WTC11 (cell line): Measurements from ENCODE around the gene PPHLN1.

Source experiments
- CREB1 ChIP-seq: sonication (generic); formaldehyde crosslinking; IDR thresholded peaks from 2 replicates; pipeline ENCODE4 v1.8.0; 2023; ENCODE audit warnings: mild to moderate bottlenecking, missing genetic modification reagents
- CREM ChIP-seq: sonication (generic); formaldehyde crosslinking; IDR thresholded peaks from 2 replicates; pipeline ENCODE4 v1.8.1; 2022; ENCODE audit warnings: mild to moderate bottlenecking, missing genetic modification reagents, moderate library complexity
- FOXJ3 ChIP-seq: sonication (generic); formaldehyde crosslinking; IDR thresholded peaks from 2 replicates; pipeline ENCODE4 v1.9.0; 2021; ENCODE audit warnings: missing genetic modification reagents, mild to moderate bottlenecking, borderline replicate concordance
- JUN ChIP-seq: sonication (generic); formaldehyde crosslinking; IDR thresholded peaks from 2 replicates; pipeline ENCODE4 v1.8.0; 2023; ENCODE audit warnings: mild to moderate bottlenecking, missing genetic modification reagents
- OVOL2 ChIP-seq: fragments of 250-450 bp; sonication (Bioruptor Pico); IDR thresholded peaks from 2 replicates; pipeline ENCODE4 v1.9.0; 2021; ENCODE audit warnings: mild to moderate bottlenecking, borderline replicate concordance
- TP53 ChIP-seq: sonication (generic); formaldehyde crosslinking; IDR thresholded peaks from 2 replicates; pipeline ENCODE4 v1.8.1; 2023; ENCODE audit warnings: mild to moderate bottlenecking, missing genetic modification reagents
- ZBTB21 ChIP-seq: sonication (generic); formaldehyde crosslinking; IDR thresholded peaks from 2 replicates; pipeline ENCODE4 v1.8.1; 2023; ENCODE audit warnings: mild to moderate bottlenecking, missing genetic modification reagents, borderline replicate concordance
- TF ChIP-seq, protein P1 (sequence below): fragments of 200-600 bp; IDR thresholded peaks from 2 replicates; pipeline ENCODE4 v1.8.0; 2022; ENCODE audit warnings: antibody characterized with exemption
- TF ChIP-seq, protein P2 (sequence below): sonication (generic); formaldehyde crosslinking; IDR thresholded peaks from 2 replicates; pipeline ENCODE4 v1.8.0; 2022; ENCODE audit warnings: mild to moderate bottlenecking, missing genetic modification reagents
- TF ChIP-seq, protein P3 (sequence below): sonication (generic); formaldehyde crosslinking; conservative IDR thresholded peaks from 2 replicates; pipeline ENCODE4 v1.8.1; 2022; ENCODE audit warnings: mild to moderate bottlenecking, missing genetic modification reagents

DNA sequence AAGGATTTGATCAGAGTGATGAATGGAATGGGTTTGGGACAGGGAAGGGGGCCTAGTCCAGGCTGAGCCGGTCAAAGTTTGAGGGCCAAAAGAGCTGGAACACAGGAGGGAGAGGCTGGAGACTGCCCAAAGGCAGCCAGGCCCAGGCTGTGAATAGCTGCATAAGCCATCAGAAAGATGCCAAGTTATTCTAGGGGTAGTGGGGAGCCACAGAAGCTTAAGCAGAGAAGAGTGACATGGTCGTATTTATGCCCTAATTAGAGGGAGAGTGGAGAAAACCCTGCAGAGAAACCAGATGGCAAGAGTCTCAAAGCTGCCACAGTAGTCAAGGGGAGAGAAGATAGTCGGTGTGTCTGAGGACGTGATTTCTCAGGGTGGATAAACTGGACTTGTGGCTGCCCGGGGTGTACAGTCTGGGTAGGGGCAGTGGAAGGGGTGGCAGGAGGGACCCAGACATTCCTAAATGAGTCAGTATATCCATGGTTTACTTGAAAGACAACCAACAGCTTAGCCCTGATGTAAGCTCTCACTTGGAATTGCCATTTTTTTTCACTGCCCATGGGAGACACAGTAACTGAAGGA lies 164.4 kb downstream of the PPHLN1 start:
- TF ChIP-seq, protein P1, sequence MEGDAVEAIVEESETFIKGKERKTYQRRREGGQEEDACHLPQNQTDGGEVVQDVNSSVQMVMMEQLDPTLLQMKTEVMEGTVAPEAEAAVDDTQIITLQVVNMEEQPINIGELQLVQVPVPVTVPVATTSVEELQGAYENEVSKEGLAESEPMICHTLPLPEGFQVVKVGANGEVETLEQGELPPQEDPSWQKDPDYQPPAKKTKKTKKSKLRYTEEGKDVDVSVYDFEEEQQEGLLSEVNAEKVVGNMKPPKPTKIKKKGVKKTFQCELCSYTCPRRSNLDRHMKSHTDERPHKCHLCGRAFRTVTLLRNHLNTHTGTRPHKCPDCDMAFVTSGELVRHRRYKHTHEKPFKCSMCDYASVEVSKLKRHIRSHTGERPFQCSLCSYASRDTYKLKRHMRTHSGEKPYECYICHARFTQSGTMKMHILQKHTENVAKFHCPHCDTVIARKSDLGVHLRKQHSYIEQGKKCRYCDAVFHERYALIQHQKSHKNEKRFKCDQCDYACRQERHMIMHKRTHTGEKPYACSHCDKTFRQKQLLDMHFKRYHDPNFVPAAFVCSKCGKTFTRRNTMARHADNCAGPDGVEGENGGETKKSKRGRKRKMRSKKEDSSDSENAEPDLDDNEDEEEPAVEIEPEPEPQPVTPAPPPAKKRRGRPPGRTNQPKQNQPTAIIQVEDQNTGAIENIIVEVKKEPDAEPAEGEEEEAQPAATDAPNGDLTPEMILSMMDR: no peak
- TF ChIP-seq, protein P2, sequence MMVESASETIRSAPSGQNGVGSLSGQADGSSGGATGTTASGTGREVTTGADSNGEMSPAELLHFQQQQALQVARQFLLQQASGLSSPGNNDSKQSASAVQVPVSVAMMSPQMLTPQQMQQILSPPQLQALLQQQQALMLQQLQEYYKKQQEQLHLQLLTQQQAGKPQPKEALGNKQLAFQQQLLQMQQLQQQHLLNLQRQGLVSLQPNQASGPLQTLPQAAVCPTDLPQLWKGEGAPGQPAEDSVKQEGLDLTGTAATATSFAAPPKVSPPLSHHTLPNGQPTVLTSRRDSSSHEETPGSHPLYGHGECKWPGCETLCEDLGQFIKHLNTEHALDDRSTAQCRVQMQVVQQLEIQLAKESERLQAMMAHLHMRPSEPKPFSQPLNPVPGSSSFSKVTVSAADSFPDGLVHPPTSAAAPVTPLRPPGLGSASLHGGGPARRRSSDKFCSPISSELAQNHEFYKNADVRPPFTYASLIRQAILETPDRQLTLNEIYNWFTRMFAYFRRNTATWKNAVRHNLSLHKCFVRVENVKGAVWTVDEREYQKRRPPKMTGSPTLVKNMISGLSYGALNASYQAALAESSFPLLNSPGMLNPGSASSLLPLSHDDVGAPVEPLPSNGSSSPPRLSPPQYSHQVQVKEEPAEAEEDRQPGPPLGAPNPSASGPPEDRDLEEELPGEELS (CRISPR knock-in tag): no peak
- TF ChIP-seq FOXJ3 (CRISPR knock-in tag) (no peak), OVOL2 (no peak), ZBTB21 (CRISPR knock-in tag) (no peak), CREB1 (no peak), JUN (CRISPR knock-in tag) (no peak), TP53 (CRISPR knock-in tag) (no peak), CREM (CRISPR knock-in tag) (no peak)
- TF ChIP-seq, protein P3, sequence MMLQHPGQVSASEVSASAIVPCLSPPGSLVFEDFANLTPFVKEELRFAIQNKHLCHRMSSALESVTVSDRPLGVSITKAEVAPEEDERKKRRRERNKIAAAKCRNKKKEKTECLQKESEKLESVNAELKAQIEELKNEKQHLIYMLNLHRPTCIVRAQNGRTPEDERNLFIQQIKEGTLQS (CRISPR knock-in tag): no peak
